ENCODE measurements around the gene CCSAP.

CCSAP gene

DNA sequence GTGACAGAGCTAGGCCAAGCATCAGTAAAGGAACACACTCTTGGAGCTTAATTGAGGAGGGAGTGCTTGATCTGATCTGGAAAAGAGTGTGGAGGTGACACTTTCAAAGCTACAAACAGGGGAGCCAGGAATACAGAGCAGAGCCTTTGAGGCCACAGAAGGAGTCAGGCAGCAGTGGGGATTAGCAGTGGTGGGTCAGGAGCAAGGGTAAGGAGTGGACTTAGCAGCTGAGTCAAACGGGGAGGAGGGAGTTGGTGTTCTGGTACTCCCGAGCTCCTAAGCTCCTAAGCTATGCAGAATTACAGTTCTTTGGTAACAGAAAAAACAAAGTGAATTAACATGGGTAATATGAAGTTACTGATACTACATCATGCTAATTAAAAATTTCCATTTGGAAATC is 57.4 kb downstream of the CCSAP start:
- DNase-seq, result no peak

DNA sequence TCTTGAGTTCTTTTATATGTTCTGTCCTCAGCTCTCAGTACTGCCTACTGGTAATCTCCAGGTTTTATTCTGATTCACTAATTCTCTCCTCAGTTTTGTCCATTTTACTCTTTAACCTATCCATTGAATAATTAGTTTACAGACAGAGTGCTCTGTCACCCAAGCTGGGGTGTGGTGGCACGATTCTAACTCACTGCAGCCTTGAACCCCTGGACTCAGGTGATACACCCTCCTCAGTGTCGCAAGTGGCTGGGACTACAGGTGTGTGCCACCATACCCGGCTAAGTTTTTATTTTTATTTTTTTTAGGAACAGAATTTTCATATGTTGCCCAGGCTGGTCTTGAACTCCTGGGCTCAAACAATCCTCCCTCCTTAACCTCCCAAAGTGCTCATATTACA is 58.0 kb downstream of the CCSAP start:
- no peak for DNase-seq

DNA sequence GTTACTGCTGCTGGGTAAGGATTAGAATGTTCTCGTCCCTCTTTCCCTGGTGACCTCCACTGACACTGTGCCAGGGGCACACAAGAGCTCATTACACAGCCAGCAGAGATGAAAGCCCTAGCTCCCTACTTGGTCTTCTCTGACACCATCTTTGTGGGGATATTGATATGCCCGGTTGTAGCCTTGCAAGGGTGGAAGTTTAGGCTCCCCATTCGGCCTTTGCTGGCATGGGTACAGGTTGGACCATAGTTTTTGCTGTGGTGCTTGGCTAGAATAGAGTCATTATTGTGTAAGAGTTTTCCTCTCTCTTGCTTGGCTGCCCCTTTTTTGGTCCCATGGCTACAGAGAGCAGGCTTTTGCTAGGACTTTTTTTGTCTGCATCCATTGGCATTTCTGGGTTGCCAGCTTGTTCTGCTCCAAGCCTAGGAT is 59.6 kb downstream of the CCSAP start:
- DNase-seq, result no peak

DNA sequence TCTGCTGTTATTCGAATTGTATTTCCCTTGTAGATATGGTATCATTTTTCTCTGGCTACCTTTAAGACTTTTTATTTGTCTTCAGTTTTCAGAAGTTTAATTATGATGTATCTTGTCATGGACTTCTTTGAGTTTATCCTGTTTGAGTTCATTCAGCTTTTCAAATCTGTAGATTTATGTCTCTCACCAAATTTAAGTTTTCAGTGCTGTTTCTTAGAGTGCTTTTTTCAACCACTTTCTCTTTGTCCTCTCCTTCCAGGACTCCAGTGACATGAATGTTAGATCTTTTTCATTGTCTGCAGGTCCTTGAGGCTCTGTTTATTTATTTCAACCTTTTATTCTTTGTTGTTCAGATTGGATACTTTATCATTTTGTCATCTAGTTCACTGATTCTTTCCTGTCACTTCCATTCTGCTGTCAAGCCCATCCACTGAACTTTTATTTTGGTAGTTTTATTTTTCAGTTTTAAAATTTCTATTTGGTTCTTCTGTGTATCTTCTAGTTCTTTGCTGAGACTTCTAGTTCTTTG is 60.5 kb downstream of the CCSAP start:
- no peak for DNase-seq

DNA sequence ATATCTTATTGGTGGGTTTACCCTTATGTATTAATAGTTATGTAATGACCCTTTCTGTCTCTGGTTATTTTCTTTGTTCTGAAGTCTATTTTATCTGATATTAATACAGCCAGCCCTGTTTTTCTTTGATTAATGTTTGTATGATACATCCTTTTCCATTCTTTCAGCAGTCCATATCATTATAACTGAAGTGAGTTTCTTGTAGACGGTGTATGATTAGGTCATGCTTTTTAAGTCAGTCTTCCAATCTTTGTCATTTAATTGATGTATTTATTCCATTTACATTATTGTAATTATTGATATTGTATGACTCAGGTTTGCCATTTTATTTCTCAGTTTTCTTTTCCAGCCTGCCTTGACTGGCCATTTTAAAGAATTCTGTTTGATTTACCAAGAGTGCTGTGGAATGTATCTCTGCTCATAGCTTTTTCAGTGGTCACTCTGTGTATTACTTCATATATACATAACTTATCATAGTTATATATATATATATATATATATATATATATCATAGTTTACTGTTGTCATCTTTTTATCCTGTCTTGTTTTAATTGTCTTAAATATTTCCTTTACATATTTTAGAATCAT is 61.4 kb downstream of the CCSAP start:
- DNase-seq, result no peak

DNA sequence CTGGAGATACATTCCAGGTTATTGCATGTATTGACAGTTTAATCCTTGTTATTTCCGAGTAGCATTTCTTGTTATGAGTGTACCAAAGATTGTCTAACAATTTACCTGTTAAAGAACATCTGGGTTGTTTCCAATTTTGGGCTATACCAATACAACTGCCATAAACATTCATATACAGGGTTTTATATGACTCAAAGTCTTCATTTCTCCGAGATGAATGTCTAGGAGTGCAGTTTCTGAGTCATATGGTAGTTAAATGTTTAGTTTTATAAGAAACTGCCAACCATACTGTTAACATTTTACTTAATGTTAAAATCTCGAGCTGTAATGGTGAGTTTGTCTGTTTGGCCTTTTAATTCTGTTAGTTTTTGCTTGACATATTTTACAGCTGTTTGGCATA is 61.9 kb downstream of the CCSAP start:
- no peak for DNase-seq

DNA sequence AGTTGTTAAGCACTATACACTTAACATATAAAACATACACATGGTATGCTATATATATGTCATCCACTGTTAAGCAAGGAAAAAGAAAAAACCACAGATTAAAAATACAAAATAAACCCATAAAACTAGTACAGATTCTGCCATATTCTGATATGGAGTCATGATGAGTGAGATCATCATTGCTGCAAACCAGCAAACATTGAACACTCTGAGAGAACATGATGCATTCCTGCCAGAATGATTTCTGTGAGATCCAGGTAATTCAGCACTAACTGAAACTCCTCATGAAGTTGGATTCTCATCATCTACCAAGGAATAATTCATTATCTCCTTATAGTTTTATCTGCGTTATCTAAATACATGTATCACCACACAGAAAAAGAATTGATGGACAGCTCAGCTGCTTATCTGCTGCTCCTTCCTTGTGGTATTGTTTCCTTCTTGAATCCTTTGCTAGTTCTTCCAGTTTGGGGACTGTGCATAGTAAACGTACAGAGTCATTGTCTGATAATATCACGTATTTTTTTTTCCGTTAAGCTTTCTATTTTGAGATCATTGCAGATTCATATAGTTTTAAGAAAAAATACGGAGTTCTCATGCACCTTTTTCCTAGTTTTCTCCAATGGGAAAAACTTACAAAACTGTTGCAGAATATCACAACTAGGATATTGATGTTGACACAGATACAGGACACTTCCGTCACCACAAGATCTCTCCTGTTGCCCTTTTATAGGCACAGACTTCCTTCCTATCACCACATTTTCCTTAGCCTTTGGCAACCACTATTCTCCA is 62.6 kb downstream of the CCSAP start:
- DNase-seq, result no peak

DNA sequence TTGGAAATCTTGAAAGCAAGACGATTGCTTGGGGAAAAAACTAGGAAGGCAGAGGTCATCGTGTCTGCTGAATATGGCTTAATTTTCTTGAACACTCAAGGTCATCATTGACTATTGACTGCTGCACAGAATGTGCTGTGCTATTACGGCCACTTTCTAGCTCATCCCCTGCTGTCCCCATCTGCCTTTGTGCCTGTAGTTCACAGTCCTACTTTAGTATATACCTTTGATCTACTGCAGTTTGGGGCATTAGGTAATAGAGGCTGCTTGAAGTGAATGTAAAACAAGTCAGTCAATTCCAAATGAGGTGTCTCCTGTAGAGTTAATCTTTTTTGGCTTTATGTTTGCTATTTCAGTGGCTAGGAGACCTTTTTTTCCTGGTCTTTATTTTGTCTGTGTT is 63.6 kb downstream of the CCSAP start:
- DNase-seq, result no peak

DNA sequence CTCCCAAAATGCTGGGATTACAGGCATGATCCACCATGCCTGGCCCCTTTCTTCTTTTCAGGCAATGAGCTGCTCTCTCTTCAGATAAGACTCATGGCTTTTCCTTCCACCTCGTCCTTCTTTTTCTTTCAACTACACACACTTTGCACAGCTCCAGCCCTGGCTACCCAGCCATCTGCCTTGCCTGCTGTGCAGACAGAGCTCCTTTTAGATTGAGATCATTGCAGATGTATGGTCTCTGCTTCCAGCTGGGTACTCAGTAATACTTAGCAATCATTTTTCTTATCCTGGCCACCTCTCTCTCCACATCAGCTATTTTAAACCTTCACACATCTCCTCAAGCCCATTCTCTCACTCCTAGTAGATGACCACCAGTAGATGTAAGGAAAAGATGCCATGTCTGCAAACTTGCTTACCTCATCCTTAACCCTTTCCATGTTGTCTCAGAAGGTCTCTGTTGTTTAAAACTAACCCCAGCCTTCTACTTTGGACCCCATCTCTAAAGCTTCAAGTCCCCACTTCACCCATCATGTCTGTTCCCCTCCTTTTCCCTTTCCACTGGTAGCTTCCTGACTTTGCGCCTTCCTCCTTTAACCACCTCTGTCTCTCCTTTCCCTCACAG is 64.6 kb downstream of the CCSAP start:
- DNase-seq, result no peak

DNA sequence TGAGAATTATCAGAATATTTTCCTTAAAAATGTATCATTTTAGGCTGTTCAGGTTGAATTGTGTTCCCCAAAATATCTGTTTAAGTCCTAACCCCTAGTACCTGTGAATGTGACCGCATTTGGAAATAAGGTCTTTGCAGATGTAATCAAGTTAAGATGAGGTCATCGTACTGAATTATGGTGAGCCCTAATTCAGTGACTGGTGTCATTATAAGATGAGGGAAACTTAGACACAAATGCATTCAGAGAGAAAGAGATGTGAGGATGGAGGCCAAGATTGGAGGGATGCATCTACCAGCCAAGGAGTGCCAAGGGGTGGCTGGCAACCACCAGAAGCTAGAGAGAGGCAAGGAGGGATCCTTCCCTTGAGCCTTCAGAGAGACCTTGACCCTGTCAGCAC is 67.8 kb downstream of the CCSAP start:
- no peak for DNase-seq

DNA sequence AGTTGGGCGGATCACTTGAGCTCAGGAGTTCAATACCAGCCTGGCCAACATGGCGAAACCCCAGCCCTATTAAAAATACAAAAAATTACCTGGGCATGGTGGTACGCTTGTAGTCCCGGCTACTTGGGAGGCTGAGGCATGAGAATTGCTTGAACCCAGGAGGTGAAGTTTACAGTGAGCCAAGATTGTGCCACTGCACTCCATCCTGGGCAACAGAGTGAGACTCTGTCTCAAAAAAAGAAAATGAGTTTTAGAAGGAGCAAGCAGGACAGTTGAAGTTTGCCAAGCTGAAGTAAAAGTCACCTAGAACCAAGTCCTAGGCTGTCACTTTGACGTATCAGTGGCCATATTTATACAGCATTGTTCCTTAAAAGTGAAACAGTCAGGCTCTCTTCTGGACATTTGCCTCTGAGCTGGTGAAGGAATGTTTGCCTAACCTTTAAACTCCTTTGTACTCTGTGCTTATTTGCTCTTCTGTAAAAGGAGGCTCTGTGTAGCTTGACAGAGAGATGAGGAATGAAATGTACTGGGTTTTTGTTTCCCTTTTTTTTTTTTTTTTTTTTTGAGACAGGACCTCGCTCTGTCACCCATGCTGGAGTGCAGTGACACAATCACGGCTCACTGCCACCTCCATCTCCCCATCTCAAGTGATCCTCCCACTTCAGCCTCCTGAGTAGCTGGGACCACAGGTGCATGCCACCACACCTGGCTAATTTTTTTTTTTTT is 69.2 kb downstream of the CCSAP start:
- no peak for DNase-seq

DNA sequence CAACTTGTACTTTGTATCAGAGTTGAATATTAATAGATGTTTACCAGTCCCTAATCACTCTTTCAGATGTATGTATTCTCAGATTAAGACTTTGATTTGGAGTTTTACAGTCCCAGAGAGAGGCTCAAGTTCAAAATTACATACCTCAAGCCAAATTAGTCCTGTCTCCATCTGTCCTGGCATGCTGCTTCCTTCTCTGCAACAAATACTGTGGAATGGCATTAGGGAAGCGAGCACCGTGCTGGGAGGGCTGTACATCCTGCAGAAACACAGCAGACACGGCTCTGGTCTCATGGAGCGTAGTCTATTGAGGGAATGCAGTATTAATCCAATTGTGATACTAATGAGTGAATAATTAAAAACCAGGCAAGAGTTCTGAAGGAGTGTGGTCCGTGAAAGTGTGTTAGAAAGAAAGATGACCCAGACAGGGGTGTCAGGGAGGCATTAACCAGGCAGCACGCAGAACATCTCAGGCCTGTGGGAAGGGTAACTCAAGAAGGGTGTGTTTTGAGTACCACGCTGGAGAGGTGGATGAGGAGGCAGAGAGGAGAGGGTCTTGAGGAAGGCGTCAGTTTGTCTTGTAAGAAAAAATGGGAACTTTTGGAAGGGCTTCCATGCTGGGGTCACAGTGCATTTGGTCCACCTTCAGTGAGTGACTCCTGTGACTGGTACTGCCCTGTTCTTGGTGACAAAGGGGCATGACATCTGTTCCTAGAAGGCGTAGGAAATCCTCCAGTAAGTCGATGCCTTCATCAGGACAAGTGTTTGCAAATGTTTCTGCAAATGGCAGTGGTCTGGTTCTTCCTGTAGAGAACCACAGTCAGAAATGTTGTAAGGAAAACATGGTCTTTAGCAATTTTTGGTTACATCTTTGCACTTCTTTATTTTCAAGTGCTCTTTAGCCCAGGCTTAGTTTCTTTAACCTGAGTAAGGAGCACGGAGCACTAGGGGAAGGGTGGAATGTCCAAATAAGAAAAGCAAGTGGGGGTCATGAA is 70.4 kb downstream of the CCSAP start:
- DNase-seq, result no peak

DNA sequence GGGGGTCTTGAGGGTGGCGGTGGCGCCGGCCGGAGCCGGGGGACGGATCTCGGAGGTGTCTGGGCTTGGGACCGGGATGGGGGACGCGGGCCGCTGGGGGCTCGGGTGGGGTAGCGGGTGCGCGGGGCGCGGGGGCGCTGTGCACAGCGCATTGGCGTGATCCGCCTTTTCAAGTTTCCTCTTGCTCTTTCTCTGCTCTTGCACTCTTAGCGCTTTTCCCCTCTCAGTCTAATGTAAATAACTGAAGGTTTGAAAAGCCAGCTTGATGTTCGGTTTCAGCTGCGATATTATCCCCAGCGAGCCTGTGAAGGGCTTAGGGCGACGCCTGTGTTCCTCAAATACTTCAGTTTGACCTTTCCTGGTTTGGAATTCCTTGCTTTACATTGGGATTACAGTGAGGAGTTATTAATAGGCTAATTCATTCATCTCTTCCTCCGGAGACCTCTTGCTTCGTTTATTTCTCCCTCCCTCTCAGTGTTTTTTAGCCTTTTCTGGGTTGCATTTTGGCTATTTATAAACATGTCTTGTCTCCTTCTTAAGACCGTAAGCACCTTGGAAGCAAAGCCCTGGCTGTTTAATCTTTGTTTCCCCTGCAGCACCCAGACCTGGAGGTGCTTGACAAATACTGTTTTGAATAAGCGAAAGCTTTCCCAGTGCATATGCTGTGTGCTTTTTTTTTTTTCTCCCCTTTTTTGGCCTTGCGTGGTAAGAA is 71.2 kb downstream of the CCSAP start:
- DNase-seq, result no peak

All from right forelimb (tissue), 1 donor.